ENCODE data around the gene CDA.

Gene CDA

DNA sequence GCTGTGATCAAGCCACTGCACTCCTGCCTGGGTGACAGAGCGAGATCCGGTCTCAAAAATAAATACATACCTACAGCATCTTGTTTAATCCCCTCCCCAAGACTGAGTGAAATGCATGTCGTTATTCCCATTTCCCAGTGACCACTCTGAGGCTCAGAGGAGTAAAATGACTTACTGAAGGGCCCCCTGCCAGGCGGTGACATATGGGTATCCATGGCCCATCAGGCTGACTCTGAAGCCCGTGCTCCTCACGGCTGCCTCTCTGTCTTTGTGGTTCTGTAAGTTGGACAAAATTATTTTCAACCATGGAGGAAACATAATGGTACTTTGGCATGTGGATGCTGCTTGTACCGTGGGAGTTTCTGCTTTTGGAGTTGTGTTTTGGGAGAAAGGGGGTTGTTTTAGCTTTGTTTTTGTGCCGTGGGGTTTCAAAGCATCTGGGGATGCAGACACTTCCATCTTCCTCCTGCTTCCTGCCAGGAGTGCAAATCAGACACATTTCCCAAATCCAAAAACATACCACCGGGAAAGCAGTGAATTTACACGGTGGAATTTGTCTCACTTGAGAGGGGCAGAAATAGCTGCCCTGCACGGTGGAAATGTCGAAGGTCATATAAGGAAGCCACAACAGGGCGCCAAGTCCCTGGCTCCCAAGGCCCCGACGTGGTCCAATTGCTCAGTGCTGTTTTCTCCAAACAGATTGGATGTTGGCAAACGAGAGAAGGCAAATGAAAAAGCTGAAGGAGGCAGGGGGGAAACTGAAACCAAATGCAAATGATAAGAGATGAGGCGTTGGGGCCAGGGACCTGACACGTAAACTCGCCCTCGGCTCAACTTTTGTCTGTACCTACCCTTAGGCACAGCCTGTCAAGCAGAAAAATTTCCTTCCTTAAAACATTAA is 27.3 kb downstream of the CDA start:
- DNase-seq (ENCODE audit: low read depth) = no peak
- TF ChIP-seq, protein P1, sequence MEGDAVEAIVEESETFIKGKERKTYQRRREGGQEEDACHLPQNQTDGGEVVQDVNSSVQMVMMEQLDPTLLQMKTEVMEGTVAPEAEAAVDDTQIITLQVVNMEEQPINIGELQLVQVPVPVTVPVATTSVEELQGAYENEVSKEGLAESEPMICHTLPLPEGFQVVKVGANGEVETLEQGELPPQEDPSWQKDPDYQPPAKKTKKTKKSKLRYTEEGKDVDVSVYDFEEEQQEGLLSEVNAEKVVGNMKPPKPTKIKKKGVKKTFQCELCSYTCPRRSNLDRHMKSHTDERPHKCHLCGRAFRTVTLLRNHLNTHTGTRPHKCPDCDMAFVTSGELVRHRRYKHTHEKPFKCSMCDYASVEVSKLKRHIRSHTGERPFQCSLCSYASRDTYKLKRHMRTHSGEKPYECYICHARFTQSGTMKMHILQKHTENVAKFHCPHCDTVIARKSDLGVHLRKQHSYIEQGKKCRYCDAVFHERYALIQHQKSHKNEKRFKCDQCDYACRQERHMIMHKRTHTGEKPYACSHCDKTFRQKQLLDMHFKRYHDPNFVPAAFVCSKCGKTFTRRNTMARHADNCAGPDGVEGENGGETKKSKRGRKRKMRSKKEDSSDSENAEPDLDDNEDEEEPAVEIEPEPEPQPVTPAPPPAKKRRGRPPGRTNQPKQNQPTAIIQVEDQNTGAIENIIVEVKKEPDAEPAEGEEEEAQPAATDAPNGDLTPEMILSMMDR (IDR thresholded peaks at IDR 0.05; ENCODE audit: low read length, missing control alignments) = no peak
- no peak overlapping the region for H3K4me3 ChIP-seq (replicated peaks; ENCODE audit: low read depth, low read length)

DNA sequence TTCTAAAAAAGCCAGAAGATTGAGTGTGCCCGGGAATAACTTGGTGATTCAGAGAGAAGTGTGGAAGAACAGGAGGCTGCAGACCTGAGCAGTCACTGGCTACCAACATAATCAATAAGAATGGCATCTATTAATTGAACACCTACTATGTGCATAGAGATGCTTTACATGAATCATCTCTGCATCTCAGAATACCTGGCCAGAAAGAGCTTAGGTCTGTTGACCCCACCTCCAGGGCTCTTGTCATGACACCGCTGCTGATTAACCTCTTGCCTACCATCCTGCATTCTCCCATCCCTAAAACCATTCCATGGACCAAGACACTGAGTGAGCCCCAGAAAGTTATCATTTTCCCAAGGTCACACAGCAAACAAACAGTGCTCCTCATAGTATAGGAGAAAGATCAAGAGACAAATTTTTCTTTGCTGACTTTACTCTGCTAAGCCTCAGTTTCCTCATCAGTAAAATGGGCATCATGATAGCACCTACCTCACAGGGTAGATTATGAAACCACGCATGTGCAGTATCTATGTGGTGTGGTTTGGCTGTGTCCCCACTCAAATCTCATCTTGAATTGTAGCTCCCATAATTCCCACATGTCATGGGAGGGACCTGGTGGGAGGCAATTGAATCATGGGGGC is 28.1 kb downstream of the CDA start:
- TF ChIP-seq, protein P1 (IDR thresholded peaks at IDR 0.05; ENCODE audit: low read length, missing control alignments) = no peak
- H3K4me3 ChIP-seq (replicated peaks; ENCODE audit: low read depth, low read length) = no peak overlapping the region
- DNase-seq (ENCODE audit: low read depth) = no peak

DNA sequence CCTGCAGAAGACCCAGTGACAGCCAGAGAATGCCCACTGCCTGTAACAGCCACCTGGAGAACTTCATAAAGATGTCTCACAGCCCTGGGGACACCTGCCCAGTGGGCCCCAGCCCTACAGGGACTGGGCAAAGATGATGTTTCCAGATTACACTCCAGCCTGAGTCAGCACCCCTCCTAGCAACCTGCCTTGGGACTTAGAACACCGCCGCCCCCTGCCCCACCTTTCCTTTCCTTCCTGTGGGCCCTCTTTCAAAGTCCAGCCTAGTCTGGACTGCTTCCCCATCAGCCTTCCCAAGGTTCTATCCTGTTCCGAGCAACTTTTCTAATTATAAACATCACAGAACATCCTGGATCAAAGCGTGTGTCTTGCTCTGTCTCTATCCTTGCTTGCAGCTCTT is 29.7 kb downstream of the CDA start:
- TF ChIP-seq, protein P1 (IDR thresholded peaks at IDR 0.05; ENCODE audit: low read length, missing control alignments) = no peak
- no peak overlapping the region for H3K4me3 ChIP-seq (replicated peaks; ENCODE audit: low read depth, low read length)
- DNase-seq (ENCODE audit: low read depth) = no peak

DNA sequence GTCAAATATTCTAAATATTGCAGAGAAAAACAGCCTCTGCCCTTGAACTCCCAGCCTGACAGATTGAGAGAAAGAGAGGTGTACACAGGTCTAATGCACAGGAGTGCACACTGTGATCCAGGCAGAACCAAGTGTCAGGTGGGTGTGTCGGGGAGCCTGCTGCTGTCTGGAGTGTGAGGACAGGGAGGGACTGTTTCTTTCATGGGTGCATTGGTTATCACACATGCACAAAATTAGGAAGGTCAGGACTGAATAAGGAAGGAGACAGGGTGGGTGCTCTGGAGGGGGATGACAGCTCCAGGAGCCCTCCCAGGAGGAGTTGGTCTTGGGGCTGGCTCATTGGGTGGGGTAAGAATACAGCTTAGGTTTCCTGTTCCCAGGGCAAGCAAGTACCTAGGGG is 31.1 kb downstream of the CDA start:
- H3K4me3 ChIP-seq (replicated peaks; ENCODE audit: low read depth, low read length) = no peak overlapping the region
- DNase-seq (ENCODE audit: low read depth) = no peak
- TF ChIP-seq, protein P1 (IDR thresholded peaks at IDR 0.05; ENCODE audit: low read length, missing control alignments) = no peak

DNA sequence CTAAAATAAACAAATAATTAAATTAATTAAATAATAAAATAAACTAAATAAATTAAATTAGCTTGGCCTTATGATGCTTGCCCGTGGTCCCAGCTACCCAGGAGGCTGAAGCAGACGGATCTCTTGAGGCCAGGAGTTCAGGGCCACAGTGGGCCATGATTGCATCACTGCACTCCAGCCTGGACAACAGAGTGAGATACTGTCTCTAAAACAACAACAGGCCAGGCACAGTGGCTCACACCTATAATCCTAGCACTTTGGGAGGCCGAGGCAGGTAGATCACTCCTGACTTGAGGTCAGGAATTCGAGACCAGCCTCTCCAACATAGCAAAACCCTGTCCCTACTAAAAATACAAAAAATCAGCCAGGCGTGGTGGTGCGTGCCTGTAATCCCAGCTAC is 32.1 kb downstream of the CDA start:
- no peak for DNase-seq (ENCODE audit: low read depth)
- TF ChIP-seq, protein P1 (IDR thresholded peaks at IDR 0.05; ENCODE audit: low read length, missing control alignments) = no peak
- no peak overlapping the region for H3K4me3 ChIP-seq (replicated peaks; ENCODE audit: low read depth, low read length)

DNA sequence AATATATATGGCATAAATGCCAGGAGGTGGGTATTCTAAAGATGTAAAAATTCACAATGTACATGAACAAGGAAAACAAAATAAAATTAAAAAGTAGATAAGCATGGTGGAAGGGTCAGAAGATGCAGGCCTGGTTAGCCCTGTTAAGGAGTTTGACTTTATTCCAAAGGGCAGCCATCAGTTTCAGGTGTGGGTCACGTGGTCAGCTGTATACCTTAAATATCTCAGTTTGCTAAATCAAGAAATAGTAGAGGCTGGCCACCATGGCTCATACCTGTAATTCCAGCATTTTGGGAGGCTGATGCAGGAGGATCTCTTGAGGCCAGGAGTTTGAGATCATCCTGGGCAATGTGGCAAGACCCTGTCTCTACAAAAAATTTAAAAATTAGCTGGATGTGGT is 35.8 kb downstream of the CDA start:
- no peak for DNase-seq (ENCODE audit: low read depth)
- TF ChIP-seq, protein P1 (IDR thresholded peaks at IDR 0.05; ENCODE audit: low read length, missing control alignments) = no peak
- no peak overlapping the region for H3K4me3 ChIP-seq (replicated peaks; ENCODE audit: low read depth, low read length)
